ENCODE measurements around the gene ARMS2.

Gene ARMS2

GRCh38 chr10:122427280-122427679 lies 27.2 kb upstream of the ARMS2 start:
- CTCF ChIA-PET, result interaction anchor here (1.9 kb wide), 1 partner anchor 128 kb away, joined by 6 read pairs; no protein-coding TSS in a partner anchor
- TF ChIP-seq CTCF (IDR thresholded peaks at IDR 0.05; ENCODE audit: control extremely low read depth, extremely low read depth, low read depth, missing control alignments), result no peak

GRCh38 chr10:122435212-122435827 lies 19.1 kb upstream of the ARMS2 start:
- TF ChIP-seq CTCF (IDR thresholded peaks at IDR 0.05; ENCODE audit: control extremely low read depth, extremely low read depth, low read depth, missing control alignments), result peak; percentile 36
- no peak for DNase-seq (ENCODE audit: extremely low spot score)
- ChIA-PET CTCF (interaction anchor here (0.7 to 4.3 kb wide), 46 partner anchors 9 to 177 kb away, joined by 3 to 160 read pairs (median 6); partner anchors contain the start of genes BTBD16 and PLEKHA1), POLR2A (no interaction called here)

More at GRCh38 chr10:122427280-122427679, 27.2 kb upstream of the ARMS2 start:
- POLR2A ChIA-PET, result no interaction called here
- no peak for DNase-seq (ENCODE audit: extremely low spot score)

- no peak for DNase-seq (ENCODE audit: extremely low spot score)
- no peak for TF ChIP-seq CTCF (IDR thresholded peaks at IDR 0.05; ENCODE audit: control extremely low read depth, extremely low read depth, low read depth, missing control alignments)
- ChIA-PET CTCF (interaction anchor here (0.7 to 1.8 kb wide), 6 partner anchors 8 to 147 kb away, joined by 3 to 7 read pairs (median 3); no protein-coding TSS in a partner anchor), POLR2A (no interaction called here)
Measured at GRCh38 chr10:122441961-122442360, 12.5 kb upstream of the ARMS2 start.

- no peak for DNase-seq (ENCODE audit: extremely low spot score)
- CTCF ChIA-PET, result no interaction called here
- POLR2A ChIA-PET, result no interaction called here
- no peak for TF ChIP-seq CTCF (IDR thresholded peaks at IDR 0.05; ENCODE audit: control extremely low read depth, extremely low read depth, low read depth, missing control alignments)
Measured at GRCh38 chr10:122445469-122445868, 9.0 kb upstream of the ARMS2 start.

GRCh38 chr10:122445904-122446303 lies 8.5 kb upstream of the ARMS2 start:
- DNase-seq (ENCODE audit: extremely low spot score), result no peak
- POLR2A ChIA-PET, result no interaction called here
- TF ChIP-seq CTCF (IDR thresholded peaks at IDR 0.05; ENCODE audit: control extremely low read depth, extremely low read depth, low read depth, missing control alignments), result no peak
- CTCF ChIA-PET, result interaction anchor here (0.7 kb wide), 1 partner anchor 11 kb away, joined by 4 read pairs; no protein-coding TSS in a partner anchor

- TF ChIP-seq CTCF (IDR thresholded peaks at IDR 0.05; ENCODE audit: control extremely low read depth, extremely low read depth, low read depth, missing control alignments), result no peak
- ChIA-PET CTCF (interaction anchor here (0.7 kb wide), 1 partner anchor 12 kb away, joined by 4 read pairs; no protein-coding TSS in a partner anchor), POLR2A (no interaction called here)
- DNase-seq (ENCODE audit: extremely low spot score), result no peak
Measured at GRCh38 chr10:122446668-122447423, 7.6 kb upstream of the ARMS2 start.
